ENCODE results near the gene SLC6A16.

DNA sequence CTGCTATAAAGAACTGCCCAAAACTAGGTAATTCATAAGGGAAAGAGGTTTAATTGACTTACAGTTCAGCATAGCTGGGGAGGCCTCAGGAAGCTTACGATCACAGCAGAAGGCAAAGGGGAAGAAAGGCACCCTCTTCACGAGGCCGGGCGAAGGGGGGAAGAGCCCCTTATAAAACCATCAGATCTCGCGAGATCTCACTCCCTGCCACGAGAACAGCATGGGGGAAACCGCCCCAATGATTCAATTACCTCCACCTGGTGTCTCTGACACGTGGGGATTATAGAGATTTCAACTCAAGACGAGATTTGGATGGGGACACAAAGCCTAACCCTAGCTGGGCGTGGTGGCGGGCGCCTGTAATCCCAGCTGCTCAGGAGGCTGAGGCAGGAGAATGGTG, 42.8 kb downstream of the SLC6A16 start:
- no peak for TF ChIP-seq CTCF (IDR thresholded peaks at IDR 0.05; ENCODE audit: insufficient read depth, low read length)
- TF ChIP-seq POLR2AphosphoS5 (IDR thresholded peaks at IDR 0.05; ENCODE audit: low read depth) = no peak
- TF ChIP-seq GABPA (IDR thresholded peaks at IDR 0.05; ENCODE audit: low read depth) = no peak
- TF ChIP-seq REST (IDR thresholded peaks at IDR 0.05; ENCODE audit: insufficient replicate concordance, low read depth) = no peak
- no peak for TF ChIP-seq SPI1 (IDR thresholded peaks at IDR 0.05; ENCODE audit: borderline replicate concordance, low read depth)

Data from HL-60 (cell line).